ENCODE results near the gene SETBP1. TPM values are rescaled to one million over a fixed set of nuclear protein-coding genes. Genes with fewer than 3 reads are reported as not detected.

Gene SETBP1
- total RNA-seq, 1 donor from 2014 or later: 13.6 TPM

- Histone ChIP-seq H3K9me3 (ENCODE audit: control insufficient read depth in 3 of 3, low read length in 3 of 3) (no peaks in the 10 kb centered on the region), H3K4me1 (ENCODE audit: control insufficient read depth in 3 of 3, insufficient read depth in 3 of 3, low read length in 3 of 3) (peaks cover 14 to 30% (median 16%) of the 10 kb centered on the region in 3 donors), H3K27ac (ENCODE audit: low read depth, low read length) (no peak overlapping the region), H3K9ac (ENCODE audit: low read depth in 1 of 3, low read length in 3 of 3) (no peak overlapping the region), H3K27me3 (ENCODE audit: control insufficient read depth in 3 of 3, insufficient read depth in 3 of 3, low read length in 3 of 3) (no peaks in the 10 kb centered on the region), H3K36me3 (ENCODE audit: control insufficient read depth in 3 of 3, insufficient read depth in 3 of 3, low read length in 3 of 3) (no peaks in the 10 kb centered on the region), H3K4me3 (ENCODE audit: low read length in 3 of 3) (no peak overlapping the region)
Measured at GRCh38 chr18:44876755-44877154, 196.1 kb downstream of the SETBP1 start.

- Histone ChIP-seq H3K27me3 (ENCODE audit: control insufficient read depth in 3 of 3, insufficient read depth in 3 of 3, low read length in 3 of 3) (no peaks in the 10 kb centered on the region), H3K4me1 (ENCODE audit: control insufficient read depth in 3 of 3, insufficient read depth in 3 of 3, low read length in 3 of 3) (peaks cover 19 to 39% (median 20%) of the 10 kb centered on the region in 3 donors), H3K9me3 (ENCODE audit: control insufficient read depth in 3 of 3, low read length in 3 of 3) (no peaks in the 10 kb centered on the region), H3K4me3 (ENCODE audit: low read length in 3 of 3) (no peak overlapping the region), H3K36me3 (ENCODE audit: control insufficient read depth in 3 of 3, insufficient read depth in 3 of 3, low read length in 3 of 3) (no peaks in the 10 kb centered on the region), H3K9ac (ENCODE audit: low read depth in 1 of 3, low read length in 3 of 3) (no peak overlapping the region), H3K27ac (ENCODE audit: low read depth, low read length) (no peak overlapping the region)
Measured at GRCh38 chr18:44878335-44878734, 197.6 kb downstream of the SETBP1 start.

DNA sequence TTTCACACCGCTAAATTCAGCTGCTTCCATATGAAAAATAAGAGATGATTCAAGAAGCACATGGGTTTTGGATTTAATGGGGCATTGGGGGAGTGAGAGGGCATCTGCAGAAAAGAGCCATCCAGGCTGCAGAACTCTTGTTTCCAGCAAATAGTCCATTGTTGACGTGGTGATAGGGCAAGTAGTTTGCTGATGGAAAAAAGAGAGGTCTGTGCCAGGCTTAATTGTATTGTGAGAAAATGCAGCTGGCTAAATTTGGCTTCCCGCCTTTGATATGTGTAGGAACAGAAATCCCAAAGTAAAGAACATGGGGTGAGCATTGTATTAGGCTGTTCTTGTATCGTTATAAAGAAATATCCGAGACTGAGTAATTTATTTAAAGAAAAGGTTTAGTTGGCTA lies 199.5 kb downstream of the SETBP1 start:
- peaks cover 21 to 39% (median 22%) of the 10 kb centered on the region in 3 donors for H3K4me1 ChIP-seq (ENCODE audit: control insufficient read depth in 3 of 3, insufficient read depth in 3 of 3, low read length in 3 of 3)
- H3K4me3 ChIP-seq (ENCODE audit: low read length in 3 of 3): no peak overlapping the region
- H3K27me3 ChIP-seq (ENCODE audit: control insufficient read depth in 3 of 3, insufficient read depth in 3 of 3, low read length in 3 of 3): no peaks in the 10 kb centered on the region
- no peak overlapping the region for H3K9ac ChIP-seq (ENCODE audit: low read depth in 1 of 3, low read length in 3 of 3)
- H3K36me3 ChIP-seq (ENCODE audit: control insufficient read depth in 3 of 3, insufficient read depth in 3 of 3, low read length in 3 of 3): no peaks in the 10 kb centered on the region
- no peak overlapping the region for H3K27ac ChIP-seq (ENCODE audit: low read depth, low read length)
- H3K9me3 ChIP-seq (ENCODE audit: control insufficient read depth in 3 of 3, low read length in 3 of 3): no peaks in the 10 kb centered on the region

GRCh38 chr18:44881461-44882162 lies 200.9 kb downstream of the SETBP1 start:
- Histone ChIP-seq H3K4me1 (ENCODE audit: control insufficient read depth in 3 of 3, insufficient read depth in 3 of 3, low read length in 3 of 3) (peaks cover 25 to 35% (median 27%) of the 10 kb centered on the region in 3 donors), H3K36me3 (ENCODE audit: control insufficient read depth in 3 of 3, insufficient read depth in 3 of 3, low read length in 3 of 3) (no peaks in the 10 kb centered on the region), H3K9ac (ENCODE audit: low read depth in 1 of 3, low read length in 3 of 3) (no peak overlapping the region), H3K4me3 (ENCODE audit: low read length in 3 of 3) (no peak overlapping the region), H3K9me3 (ENCODE audit: control insufficient read depth in 3 of 3, low read length in 3 of 3) (no peaks in the 10 kb centered on the region), H3K27ac (ENCODE audit: low read depth, low read length) (no peak overlapping the region), H3K27me3 (ENCODE audit: control insufficient read depth in 3 of 3, insufficient read depth in 3 of 3, low read length in 3 of 3) (no peaks in the 10 kb centered on the region)

- H3K27ac ChIP-seq (ENCODE audit: low read depth, low read length): no peak overlapping the region
- H3K4me3 ChIP-seq (ENCODE audit: low read length in 3 of 3): no peak overlapping the region
- H3K9me3 ChIP-seq (ENCODE audit: control insufficient read depth in 3 of 3, low read length in 3 of 3): no peaks in the 10 kb centered on the region
- no peak overlapping the region for H3K9ac ChIP-seq (ENCODE audit: low read depth in 1 of 3, low read length in 3 of 3)
- H3K36me3 ChIP-seq (ENCODE audit: control insufficient read depth in 3 of 3, insufficient read depth in 3 of 3, low read length in 3 of 3): no peaks in the 10 kb centered on the region
- H3K4me1 ChIP-seq (ENCODE audit: control insufficient read depth in 3 of 3, insufficient read depth in 3 of 3, low read length in 3 of 3): peaks cover 30 to 34% (median 31%) of the 10 kb centered on the region in 3 donors
- no peaks in the 10 kb centered on the region for H3K27me3 ChIP-seq (ENCODE audit: control insufficient read depth in 3 of 3, insufficient read depth in 3 of 3, low read length in 3 of 3)
Measured at GRCh38 chr18:44882163-44882868, 201.6 kb downstream of the SETBP1 start.

- Histone ChIP-seq H3K4me1 (ENCODE audit: control insufficient read depth in 3 of 3, insufficient read depth in 3 of 3, low read length in 3 of 3) (peaks cover 31 to 36% (median 35%) of the 10 kb centered on the region in 3 donors), H3K4me3 (ENCODE audit: low read length in 3 of 3) (no peak overlapping the region), H3K27me3 (ENCODE audit: control insufficient read depth in 3 of 3, insufficient read depth in 3 of 3, low read length in 3 of 3) (no peaks in the 10 kb centered on the region), H3K27ac (ENCODE audit: low read depth, low read length) (no peak overlapping the region), H3K9ac (ENCODE audit: low read depth in 1 of 3, low read length in 3 of 3) (no peak overlapping the region), H3K9me3 (ENCODE audit: control insufficient read depth in 3 of 3, low read length in 3 of 3) (no peaks in the 10 kb centered on the region), H3K36me3 (ENCODE audit: control insufficient read depth in 3 of 3, insufficient read depth in 3 of 3, low read length in 3 of 3) (no peaks in the 10 kb centered on the region)
Measured at GRCh38 chr18:44883671-44884070, 203.0 kb downstream of the SETBP1 start.

DNA sequence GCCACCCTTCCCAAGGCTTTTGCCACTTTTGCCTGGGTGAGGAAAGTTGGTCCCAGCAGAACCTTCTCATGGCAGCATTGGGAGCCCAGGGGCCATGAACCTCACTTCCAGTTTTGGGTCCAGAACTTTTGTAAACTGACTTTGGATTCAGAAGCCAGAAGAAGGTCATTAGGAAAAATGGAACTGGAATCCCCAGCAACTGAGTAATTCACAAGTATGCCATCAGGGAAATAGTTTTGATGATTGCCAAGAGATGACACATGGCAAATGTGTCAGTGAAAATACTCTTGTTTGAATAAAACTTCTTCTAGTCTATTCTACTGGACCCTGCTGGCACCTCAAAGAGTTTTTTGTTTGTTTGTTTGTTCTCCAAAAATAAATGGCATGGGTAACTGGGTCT lies 203.7 kb downstream of the SETBP1 start:
- Histone ChIP-seq H3K27ac (ENCODE audit: low read depth, low read length) (no peak overlapping the region), H3K27me3 (ENCODE audit: control insufficient read depth in 3 of 3, insufficient read depth in 3 of 3, low read length in 3 of 3) (no peaks in the 10 kb centered on the region), H3K36me3 (ENCODE audit: control insufficient read depth in 3 of 3, insufficient read depth in 3 of 3, low read length in 3 of 3) (no peaks in the 10 kb centered on the region), H3K4me3 (ENCODE audit: low read length in 3 of 3) (no peak overlapping the region), H3K4me1 (ENCODE audit: control insufficient read depth in 3 of 3, insufficient read depth in 3 of 3, low read length in 3 of 3) (peaks cover 26 to 32% (median 31%) of the 10 kb centered on the region in 3 donors), H3K9me3 (ENCODE audit: control insufficient read depth in 3 of 3, low read length in 3 of 3) (no peaks in the 10 kb centered on the region), H3K9ac (ENCODE audit: low read depth in 1 of 3, low read length in 3 of 3) (no peak overlapping the region)

- no peak overlapping the region for H3K27ac ChIP-seq (ENCODE audit: low read depth, low read length)
Measured at GRCh38 chr18:44885507-44885906, 204.8 kb downstream of the SETBP1 start.

GRCh38 chr18:44887227-44887631 lies 206.5 kb downstream of the SETBP1 start:
- peaks cover 18 to 20% (median 20%) of the 10 kb centered on the region in 3 donors for H3K4me1 ChIP-seq (ENCODE audit: control insufficient read depth in 3 of 3, insufficient read depth in 3 of 3, low read length in 3 of 3)
- H3K9ac ChIP-seq (ENCODE audit: low read depth in 1 of 3, low read length in 3 of 3): no peak overlapping the region
- H3K9me3 ChIP-seq (ENCODE audit: control insufficient read depth in 3 of 3, low read length in 3 of 3): peaks cover 0 to 4% (median 0%) of the 10 kb centered on the region in 3 donors
- H3K27me3 ChIP-seq (ENCODE audit: control insufficient read depth in 3 of 3, insufficient read depth in 3 of 3, low read length in 3 of 3): no peaks in the 10 kb centered on the region
- no peak overlapping the region for H3K27ac ChIP-seq (ENCODE audit: low read depth, low read length)
- no peaks in the 10 kb centered on the region for H3K36me3 ChIP-seq (ENCODE audit: control insufficient read depth in 3 of 3, insufficient read depth in 3 of 3, low read length in 3 of 3)
- H3K4me3 ChIP-seq (ENCODE audit: low read length in 3 of 3): no peak overlapping the region

More at GRCh38 chr18:44885507-44885906, 204.8 kb downstream of the SETBP1 start:
- no peak overlapping the region for H3K4me3 ChIP-seq (ENCODE audit: low read length in 3 of 3)
- no peak overlapping the region for H3K9ac ChIP-seq (ENCODE audit: low read depth in 1 of 3, low read length in 3 of 3)
- H3K4me1 ChIP-seq (ENCODE audit: control insufficient read depth in 3 of 3, insufficient read depth in 3 of 3, low read length in 3 of 3): peaks cover 26 to 30% (median 28%) of the 10 kb centered on the region in 3 donors
- no peaks in the 10 kb centered on the region for H3K36me3 ChIP-seq (ENCODE audit: control insufficient read depth in 3 of 3, insufficient read depth in 3 of 3, low read length in 3 of 3)
- no peaks in the 10 kb centered on the region for H3K27me3 ChIP-seq (ENCODE audit: control insufficient read depth in 3 of 3, insufficient read depth in 3 of 3, low read length in 3 of 3)
- no peaks in the 10 kb centered on the region for H3K9me3 ChIP-seq (ENCODE audit: control insufficient read depth in 3 of 3, low read length in 3 of 3)

GRCh38 chr18:44889111-44889510 lies 208.4 kb downstream of the SETBP1 start:
- H3K9me3 ChIP-seq (ENCODE audit: control insufficient read depth in 3 of 3, low read length in 3 of 3): peaks cover 0 to 4% (median 0%) of the 10 kb centered on the region in 3 donors
- no peak overlapping the region for H3K27ac ChIP-seq (ENCODE audit: low read depth, low read length)
- H3K9ac ChIP-seq (ENCODE audit: low read depth in 1 of 3, low read length in 3 of 3): no peak overlapping the region
- H3K36me3 ChIP-seq (ENCODE audit: control insufficient read depth in 3 of 3, insufficient read depth in 3 of 3, low read length in 3 of 3): no peaks in the 10 kb centered on the region
- no peak overlapping the region for H3K4me3 ChIP-seq (ENCODE audit: low read length in 3 of 3)
- peaks cover 13 to 20% (median 18%) of the 10 kb centered on the region in 3 donors for H3K4me1 ChIP-seq (ENCODE audit: control insufficient read depth in 3 of 3, insufficient read depth in 3 of 3, low read length in 3 of 3)
- no peaks in the 10 kb centered on the region for H3K27me3 ChIP-seq (ENCODE audit: control insufficient read depth in 3 of 3, insufficient read depth in 3 of 3, low read length in 3 of 3)

Data from skeletal muscle tissue (tissue), 4 donors.